K562 (cell line): ENCODE measurements around the gene SMG6.
A peak's percentile ranks its signal among the peaks of the same experiment; 100 is the strongest.

Experiments used
- CTBP1 ChIP-seq: fragments of 450-650 bp; IDR thresholded peaks from 2 replicates; pipeline ENCODE4 v1.6.1; 2016; ENCODE audit warnings: borderline replicate concordance
- DPF2 ChIP-seq: fragments of 450-650 bp; IDR thresholded peaks from 2 replicates; pipeline ENCODE4 v1.6.1; 2016
- GTF2F1 ChIP-seq: IDR thresholded peaks from 2 replicates; pipeline ENCODE4 v1.6.1; 2011; ENCODE audit warnings: low read depth, low read length, improper control_type of control experiment
- MEIS2 ChIP-seq: fragments of 450-650 bp; IDR thresholded peaks from 2 replicates; pipeline ENCODE4 v1.6.1; 2014; ENCODE audit warnings: mild to moderate bottlenecking; ENCODE audit not compliant: partially characterized antibody
- TBL1XR1 ChIP-seq, 2 experiments: IDR thresholded peaks; 2 replicates each; pipeline ENCODE4 v1.6.1; 2012; ENCODE audit warnings: improper control_type of control experiment in 2 of 2, low read length in 2 of 2, mild to moderate bottlenecking in 1 of 2
- ZC3H8 ChIP-seq: fragments of 450-650 bp; IDR thresholded peaks from 2 replicates; pipeline ENCODE4 v1.6.1; 2017
- ZNF217 ChIP-seq: sonication (generic); formaldehyde crosslinking; IDR thresholded peaks from 2 replicates; pipeline ENCODE4 v1.8.0; 2022; ENCODE audit warnings: mild to moderate bottlenecking, missing genetic modification reagents
- ZNF239 ChIP-seq: fragments of 250-450 bp; sonication (Bioruptor Pico); IDR thresholded peaks from 2 replicates; pipeline ENCODE4 v1.4.0; 2020; ENCODE audit warnings: mild to moderate bottlenecking
- ZNF76 ChIP-seq: fragments of 250-450 bp; sonication (Bioruptor Pico); IDR thresholded peaks from 2 replicates; pipeline ENCODE4 v1.4.0; 2020; ENCODE audit warnings: mild to moderate bottlenecking, moderate library complexity, borderline replicate concordance
- TF ChIP-seq, protein P1 (sequence below): sonication (generic); formaldehyde crosslinking; IDR thresholded peaks from 2 replicates; pipeline ENCODE4 v1.5.0; 2020; ENCODE audit warnings: missing genetic modification reagents
- TF ChIP-seq, protein P2 (sequence below): conservative IDR thresholded peaks from 2 replicates; pipeline ENCODE4 v1.6.1; 2011; ENCODE audit warnings: low read depth, mild to moderate bottlenecking, low read length; ENCODE audit not compliant: control insufficient read depth
- TF ChIP-seq, protein P3 (sequence below): sonication (generic); formaldehyde crosslinking; IDR thresholded peaks from 2 replicates; pipeline ENCODE4 v1.8.0; 2022; ENCODE audit warnings: missing genetic modification reagents, mild to moderate bottlenecking, moderate library complexity, borderline replicate concordance

- TF ChIP-seq ZNF217 (CRISPR knock-in tag) (no peak), TBL1XR1 (IDR thresholded peaks at IDR 0.05; ENCODE audit: low read length in 2 of 2) (no peak), CTBP1 (0 out of 2 replicates have a peak, but pooled peaks have one; percentile 12), DPF2 (no peak), ZNF76 (CRISPR knock-in tag) (no peak), ZNF239 (CRISPR knock-in tag) (no peak), MEIS2 (no peak), ZC3H8 (no peak), GTF2F1 (no peak)
- TF ChIP-seq, protein P1, sequence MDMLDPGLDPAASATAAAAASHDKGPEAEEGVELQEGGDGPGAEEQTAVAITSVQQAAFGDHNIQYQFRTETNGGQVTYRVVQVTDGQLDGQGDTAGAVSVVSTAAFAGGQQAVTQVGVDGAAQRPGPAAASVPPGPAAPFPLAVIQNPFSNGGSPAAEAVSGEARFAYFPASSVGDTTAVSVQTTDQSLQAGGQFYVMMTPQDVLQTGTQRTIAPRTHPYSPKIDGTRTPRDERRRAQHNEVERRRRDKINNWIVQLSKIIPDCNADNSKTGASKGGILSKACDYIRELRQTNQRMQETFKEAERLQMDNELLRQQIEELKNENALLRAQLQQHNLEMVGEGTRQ (CRISPR knock-in tag): no peak
- TF ChIP-seq, protein P2, sequence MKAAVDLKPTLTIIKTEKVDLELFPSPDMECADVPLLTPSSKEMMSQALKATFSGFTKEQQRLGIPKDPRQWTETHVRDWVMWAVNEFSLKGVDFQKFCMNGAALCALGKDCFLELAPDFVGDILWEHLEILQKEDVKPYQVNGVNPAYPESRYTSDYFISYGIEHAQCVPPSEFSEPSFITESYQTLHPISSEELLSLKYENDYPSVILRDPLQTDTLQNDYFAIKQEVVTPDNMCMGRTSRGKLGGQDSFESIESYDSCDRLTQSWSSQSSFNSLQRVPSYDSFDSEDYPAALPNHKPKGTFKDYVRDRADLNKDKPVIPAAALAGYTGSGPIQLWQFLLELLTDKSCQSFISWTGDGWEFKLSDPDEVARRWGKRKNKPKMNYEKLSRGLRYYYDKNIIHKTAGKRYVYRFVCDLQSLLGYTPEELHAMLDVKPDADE: 0 out of 2 replicates have a peak, but pooled peaks have one; percentile 57
- TF ChIP-seq, protein P3, sequence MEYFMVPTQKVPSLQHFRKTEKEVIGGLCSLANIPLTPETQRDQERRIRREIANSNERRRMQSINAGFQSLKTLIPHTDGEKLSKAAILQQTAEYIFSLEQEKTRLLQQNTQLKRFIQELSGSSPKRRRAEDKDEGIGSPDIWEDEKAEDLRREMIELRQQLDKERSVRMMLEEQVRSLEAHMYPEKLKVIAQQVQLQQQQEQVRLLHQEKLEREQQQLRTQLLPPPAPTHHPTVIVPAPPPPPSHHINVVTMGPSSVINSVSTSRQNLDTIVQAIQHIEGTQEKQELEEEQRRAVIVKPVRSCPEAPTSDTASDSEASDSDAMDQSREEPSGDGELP (CRISPR knock-in tag): no peak
Measured at GRCh38 chr17:2049333-2050299, 254.0 kb downstream of the SMG6 start.
